ENCODE measurements around the gene HLCS. TPM values are rescaled to one million over a fixed set of nuclear protein-coding genes. Genes with fewer than 3 reads are reported as not detected.

Gene HLCS
- polyA plus RNA-seq, 4 donors, result 15.8 to 18.0 (median 16.2) TPM

- DNase-seq (ENCODE audit: low read depth in 4 of 4, low spot score in 2 of 4), result no peak
These were observed 234.3 kb downstream of the HLCS start for GRCh38 chr21:36732217-36732616.

- DNase-seq (ENCODE audit: low read depth in 4 of 4, low spot score in 2 of 4), result no peak
These were observed 235.9 kb downstream of the HLCS start for GRCh38 chr21:36730291-36731281.

GRCh38 chr21:36729310-36729970 is 237.0 kb downstream of the HLCS start:
- peak in 1 of 4 donors; percentile 73 for DNase-seq (ENCODE audit: low read depth in 4 of 4, low spot score in 2 of 4)

GRCh38 chr21:36728371-36729111 is 237.9 kb downstream of the HLCS start:
- DNase-seq (ENCODE audit: low read depth in 4 of 4, low spot score in 2 of 4), result no peak

- no peak for DNase-seq (ENCODE audit: low read depth in 4 of 4, low spot score in 2 of 4)
These were observed 238.6 kb downstream of the HLCS start for GRCh38 chr21:36727866-36728265.

- no peak for DNase-seq (ENCODE audit: low read depth in 4 of 4, low spot score in 2 of 4)
These were observed 240.6 kb downstream of the HLCS start for GRCh38 chr21:36725793-36726386.

- DNase-seq (ENCODE audit: low read depth in 4 of 4, low spot score in 2 of 4), result no peak
These were observed 241.8 kb downstream of the HLCS start for GRCh38 chr21:36724660-36725059.

GRCh38 chr21:36723371-36723881 is 243.0 kb downstream of the HLCS start:
- no peak for DNase-seq (ENCODE audit: low read depth in 4 of 4, low spot score in 2 of 4)

- no peak for DNase-seq (ENCODE audit: low read depth in 4 of 4, low spot score in 2 of 4)
These were observed 243.8 kb downstream of the HLCS start for GRCh38 chr21:36722370-36723368.

- no peak for DNase-seq (ENCODE audit: low read depth in 4 of 4, low spot score in 2 of 4)
These were observed 244.7 kb downstream of the HLCS start for GRCh38 chr21:36721817-36722216.

GRCh38 chr21:36719614-36720013 is 246.9 kb downstream of the HLCS start:
- no peak for DNase-seq (ENCODE audit: low read depth in 4 of 4, low spot score in 2 of 4)

- DNase-seq (ENCODE audit: low read depth in 4 of 4, low spot score in 2 of 4), result no peak
These were observed 247.4 kb downstream of the HLCS start for GRCh38 chr21:36718951-36719501.

- DNase-seq (ENCODE audit: low read depth in 4 of 4, low spot score in 2 of 4), result no peak
These were observed 248.5 kb downstream of the HLCS start for GRCh38 chr21:36717976-36718375.

GRCh38 chr21:36716836-36717235 is 249.6 kb downstream of the HLCS start:
- DNase-seq (ENCODE audit: low read depth in 4 of 4, low spot score in 2 of 4), result no peak

GRCh38 chr21:36716387-36716786 is 250.1 kb downstream of the HLCS start:
- no peak for DNase-seq (ENCODE audit: low read depth in 4 of 4, low spot score in 2 of 4)

GRCh38 chr21:36713746-36714145 is 252.7 kb downstream of the HLCS start:
- DNase-seq (ENCODE audit: low read depth in 4 of 4, low spot score in 2 of 4), result no peak

- DNase-seq (ENCODE audit: low read depth in 4 of 4, low spot score in 2 of 4), result no peak
These were observed 255.8 kb downstream of the HLCS start for GRCh38 chr21:36710729-36711048.

GRCh38 chr21:36709868-36710728 is 256.4 kb downstream of the HLCS start:
- no peak for DNase-seq (ENCODE audit: low read depth in 4 of 4, low spot score in 2 of 4)
